HG02973 (cell line): ENCODE data around the gene HBM.
"Not testable (repeated sequence)": the region's sequence is repeated elsewhere in the genome, so short reads cannot be mapped to it uniquely, and the experiment has no call there.

Source experiments
- ATAC-seq: cut with Tn5 transposase; IDR thresholded peaks from one replicate; pipeline ENCODE4 v1.9.1; 2021; ENCODE audit warnings: moderate library complexity; ENCODE audit not compliant: unreplicated experiment

HBM gene

DNA sequence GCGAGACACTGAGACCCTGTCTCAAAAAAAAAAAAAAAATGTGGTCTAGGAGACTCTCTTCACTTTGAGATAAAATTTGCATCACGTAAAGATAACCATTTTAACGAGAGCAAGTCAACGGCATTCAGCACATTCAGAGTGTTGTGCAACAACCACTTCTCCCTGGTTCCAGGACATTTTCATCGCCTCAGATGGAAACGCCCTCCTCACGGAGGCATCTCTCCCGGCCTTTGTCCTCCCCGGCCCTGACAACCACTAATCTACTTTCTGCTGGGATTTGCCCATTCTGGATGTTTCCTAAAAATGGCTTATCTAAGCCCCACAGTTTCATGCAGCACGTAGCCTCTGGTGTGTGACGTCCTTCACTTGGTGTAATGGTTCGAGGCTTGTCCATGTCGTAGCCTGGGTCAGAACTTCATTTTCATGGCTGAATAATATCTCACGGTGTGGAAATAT is 21.0 kb upstream of the HBM start:
- ATAC-seq, result no peak

DNA sequence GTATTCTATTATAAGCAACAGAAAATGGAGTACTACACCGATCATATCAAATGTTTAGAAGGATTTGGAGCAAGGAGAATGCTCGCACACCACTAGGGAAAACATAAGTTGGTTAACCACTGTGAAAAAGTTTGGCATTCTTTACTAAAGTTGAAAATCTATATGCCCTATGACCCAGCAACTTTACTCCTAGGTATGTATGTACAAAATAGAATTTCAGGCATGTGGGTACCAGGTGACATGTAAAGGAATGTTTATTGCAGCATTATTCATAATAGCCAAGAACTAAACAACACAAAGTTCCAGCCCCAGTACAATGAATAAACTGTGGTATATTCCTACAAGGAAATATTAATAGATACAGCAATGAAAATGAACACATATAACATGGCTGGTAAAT is 19.1 kb upstream of the HBM start:
- no peak for ATAC-seq

DNA sequence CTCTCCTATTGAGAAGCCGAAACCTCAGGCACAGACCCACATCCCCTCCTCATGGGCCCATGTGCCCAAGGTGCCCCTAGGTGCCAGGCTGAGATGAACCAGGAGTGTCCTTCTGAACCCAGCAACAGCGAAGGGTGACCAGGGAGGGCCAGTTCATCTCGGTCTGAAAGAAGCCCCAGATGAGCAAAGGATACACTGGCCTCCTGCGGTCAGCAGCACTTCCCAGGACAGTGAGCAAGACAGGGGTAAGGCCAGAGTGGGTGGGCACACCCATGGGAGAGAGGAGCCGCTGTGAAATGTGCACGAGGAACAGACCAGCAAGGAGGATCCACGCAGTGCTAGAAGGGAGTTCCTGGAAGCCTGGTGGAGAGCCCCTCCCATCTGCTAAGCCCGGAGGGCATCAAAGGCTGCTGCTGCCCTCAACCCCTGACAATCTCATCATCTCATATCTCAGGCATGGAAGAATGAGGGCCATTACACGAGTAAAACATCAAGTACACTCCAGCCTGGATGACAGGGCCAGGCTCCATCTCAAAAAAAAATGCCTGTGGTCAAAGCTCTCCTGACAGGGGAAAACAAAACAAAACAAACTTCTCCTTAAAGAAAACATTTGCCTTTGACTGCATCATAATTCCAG is 16.6 kb upstream of the HBM start:
- no peak for ATAC-seq

GRCh38 chr16:152141-153128 is 13.3 kb upstream of the HBM start, which contains the start of gene HBZ:
TSS of gene HBZ (plus strand) at chr16:152644. CDS start at chr16:152910, 266 bp downstream.
- no peak for ATAC-seq

DNA sequence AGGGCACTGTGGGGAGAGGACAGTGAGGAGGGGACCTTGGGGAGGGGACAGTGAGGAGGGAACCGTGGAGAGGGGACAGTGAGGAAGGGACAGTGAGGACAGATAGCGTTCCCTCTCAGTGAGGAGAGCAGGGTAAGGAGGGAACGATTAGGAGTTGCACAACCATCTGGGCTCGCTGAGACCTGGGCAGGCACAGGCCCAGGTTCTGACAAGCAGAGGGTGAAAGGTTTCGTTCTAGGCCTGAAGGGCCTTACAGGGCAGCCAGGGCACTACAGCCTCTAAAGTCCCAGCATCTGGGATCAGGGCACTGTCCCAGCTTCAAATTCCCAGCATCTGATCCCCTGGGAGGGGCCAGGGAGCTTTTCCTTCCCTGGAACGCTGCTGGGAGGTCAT is 12.7 kb upstream of the HBM start:
- ATAC-seq, result not testable (repeated sequence)

DNA sequence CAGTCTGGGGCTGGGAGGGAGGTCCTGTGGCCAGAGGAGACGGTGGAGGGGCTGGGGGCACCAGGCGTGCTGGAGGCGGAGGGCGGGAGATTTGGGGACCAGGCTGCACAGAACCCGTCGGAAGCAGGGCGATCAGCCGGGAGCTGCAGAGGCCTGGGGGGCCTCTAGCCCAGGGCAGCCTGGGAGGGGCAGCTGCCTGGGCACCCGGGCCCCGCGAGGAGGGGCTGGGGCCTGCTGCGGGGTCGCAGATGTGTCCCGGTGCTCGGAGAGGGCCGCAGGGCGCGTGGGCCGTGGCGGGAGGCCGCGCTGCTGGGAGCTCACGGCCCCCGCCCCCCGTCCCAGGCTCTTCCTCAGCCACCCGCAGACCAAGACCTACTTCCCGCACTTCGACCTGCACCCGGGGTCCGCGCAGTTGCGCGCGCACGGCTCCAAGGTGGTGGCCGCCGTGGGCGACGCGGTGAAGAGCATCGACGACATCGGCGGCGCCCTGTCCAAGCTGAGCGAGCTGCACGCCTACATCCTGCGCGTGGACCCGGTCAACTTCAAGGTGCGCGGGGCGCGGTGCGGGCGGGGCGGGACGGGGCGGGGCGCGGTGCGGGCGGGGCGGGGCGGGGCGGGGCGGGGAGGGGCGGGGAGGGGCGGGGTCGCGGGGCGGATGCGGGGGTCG is 12.1 kb upstream of the HBM start:
- ATAC-seq, result not testable (repeated sequence)

DNA sequence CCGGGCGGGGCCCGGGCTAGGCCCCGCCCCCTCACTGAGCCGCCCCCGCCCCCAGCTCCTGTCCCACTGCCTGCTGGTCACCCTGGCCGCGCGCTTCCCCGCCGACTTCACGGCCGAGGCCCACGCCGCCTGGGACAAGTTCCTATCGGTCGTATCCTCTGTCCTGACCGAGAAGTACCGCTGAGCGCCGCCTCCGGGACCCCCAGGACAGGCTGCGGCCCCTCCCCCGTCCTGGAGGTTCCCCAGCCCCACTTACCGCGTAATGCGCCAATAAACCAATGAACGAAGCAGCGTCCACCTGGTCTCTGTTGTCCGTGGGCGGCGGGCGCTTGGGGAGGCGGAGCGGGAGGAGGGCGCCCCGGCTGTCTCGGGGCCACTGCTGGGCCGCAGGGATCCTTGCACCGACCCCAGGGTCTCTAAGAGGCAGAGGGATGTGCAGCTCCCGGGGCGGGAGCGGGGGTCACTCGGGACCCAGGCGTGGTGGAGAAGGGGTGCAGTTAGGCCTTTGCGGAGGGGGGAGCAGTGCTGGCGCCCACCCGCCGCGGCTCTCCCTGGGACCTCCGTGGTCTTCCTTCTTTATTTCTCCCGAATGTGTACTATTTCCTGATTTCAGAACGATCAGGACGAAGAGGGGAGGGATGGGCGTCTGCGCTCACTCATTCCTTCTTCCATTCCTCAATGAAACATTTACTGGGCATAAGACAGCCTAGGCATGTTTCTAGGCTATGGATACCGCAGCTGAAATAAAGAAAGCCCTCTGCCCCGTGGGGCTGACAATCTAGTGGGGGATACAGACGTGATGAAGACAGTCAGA is 11.4 kb upstream of the HBM start:
- ATAC-seq, result no peak

- ATAC-seq, result no peak
These were observed 10.8 kb upstream of the HBM start for GRCh38 chr16:155031-155398.

DNA sequence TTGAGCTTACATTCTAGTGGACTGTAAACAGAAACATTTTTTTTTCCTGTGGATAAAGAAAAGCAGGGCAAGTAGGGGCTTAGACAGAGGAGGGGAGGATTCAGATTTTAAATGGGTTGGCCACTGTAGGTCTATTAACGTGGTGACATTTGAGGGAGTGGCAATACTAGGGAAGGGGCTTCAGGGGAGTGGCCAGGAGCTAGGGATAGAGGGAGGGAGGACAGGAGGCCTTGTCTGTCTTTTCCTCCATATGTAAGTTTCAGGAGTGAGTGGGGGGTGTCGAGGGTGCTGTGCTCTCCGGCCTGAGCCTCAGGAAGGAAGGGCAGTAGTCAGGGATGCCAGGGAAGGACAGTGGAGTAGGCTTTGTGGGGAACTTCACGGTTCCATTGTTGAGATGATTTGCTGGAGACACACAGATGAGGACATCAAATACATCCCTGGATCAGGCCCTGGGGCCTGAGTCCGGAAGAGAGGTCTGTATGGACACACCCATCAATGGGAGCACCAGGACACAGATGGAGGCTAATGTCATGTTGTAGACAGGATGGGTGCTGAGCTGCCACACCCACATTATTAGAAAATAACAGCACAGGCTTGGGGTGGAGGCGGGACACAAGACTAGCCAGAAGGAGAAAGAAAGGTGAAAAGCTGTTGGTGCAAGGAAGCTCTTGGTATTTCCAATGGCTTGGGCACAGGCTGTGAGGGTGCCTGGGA is 6.5 kb upstream of the HBM start:
- no peak for ATAC-seq

GRCh38 chr16:160242-160641 is 5.5 kb upstream of the HBM start:
- ATAC-seq, result not testable (repeated sequence)

DNA sequence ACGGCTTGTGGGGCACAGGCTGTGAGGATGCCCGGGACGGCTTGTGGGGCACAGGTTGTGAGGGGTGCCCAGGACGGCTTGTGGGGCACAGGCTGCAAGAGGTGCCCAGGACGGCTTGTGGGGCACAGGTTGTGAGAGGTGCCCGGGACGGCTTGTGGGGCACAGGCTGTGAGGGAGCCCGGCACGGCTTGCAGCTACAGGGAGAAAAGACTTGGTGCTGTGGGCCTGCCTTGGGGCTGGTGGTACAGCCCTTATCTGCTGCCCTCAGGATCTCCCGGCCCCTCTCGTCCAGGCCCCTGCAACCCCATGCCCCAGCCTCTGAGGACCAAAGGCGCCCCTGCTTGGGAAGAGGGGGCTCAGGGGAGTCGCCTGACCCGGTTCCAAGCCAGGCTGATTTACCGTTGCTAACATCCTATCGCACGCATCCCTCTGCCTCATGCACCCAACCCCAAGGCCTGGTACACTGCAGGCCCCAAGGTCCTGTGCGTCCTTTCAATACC is 5.0 kb upstream of the HBM start:
- no peak for ATAC-seq

DNA sequence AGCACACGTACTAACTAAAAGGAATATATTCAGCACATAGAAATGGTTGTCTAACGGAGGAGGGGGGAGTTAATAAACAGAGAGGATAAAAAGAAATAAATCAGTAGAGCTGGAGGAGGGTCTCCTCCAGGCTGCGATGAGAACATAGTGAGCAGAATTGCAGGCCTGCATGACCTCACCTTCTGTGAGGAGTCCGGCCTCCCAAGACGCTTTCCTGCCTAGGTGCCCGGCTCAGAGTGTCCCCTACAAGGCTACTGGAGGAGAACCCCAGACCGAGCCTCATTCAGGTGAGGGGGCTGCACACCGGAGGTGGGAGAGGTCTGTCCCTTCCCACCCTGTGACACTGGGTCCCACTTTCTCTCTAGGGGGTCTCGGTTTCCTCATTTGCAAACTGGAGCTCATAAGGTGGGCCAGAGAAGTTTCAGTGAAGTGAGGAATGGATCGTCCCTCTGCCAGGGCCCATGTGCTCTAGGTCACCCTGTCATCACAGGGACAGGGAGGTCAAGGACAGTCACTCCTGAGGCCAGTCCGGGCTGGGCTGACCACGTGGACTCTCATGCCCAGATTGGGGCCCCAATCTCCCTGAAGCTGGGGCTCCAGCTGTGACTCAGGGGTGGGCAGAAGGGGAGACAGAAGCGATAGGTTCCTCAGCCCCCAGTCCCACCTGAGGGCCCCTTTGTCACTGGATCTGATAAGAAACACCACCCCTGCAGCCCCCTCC is 3.3 kb upstream of the HBM start:
- no peak for ATAC-seq

GRCh38 chr16:163139-163538 is 2.6 kb upstream of the HBM start:
- not testable (repeated sequence) for ATAC-seq

DNA sequence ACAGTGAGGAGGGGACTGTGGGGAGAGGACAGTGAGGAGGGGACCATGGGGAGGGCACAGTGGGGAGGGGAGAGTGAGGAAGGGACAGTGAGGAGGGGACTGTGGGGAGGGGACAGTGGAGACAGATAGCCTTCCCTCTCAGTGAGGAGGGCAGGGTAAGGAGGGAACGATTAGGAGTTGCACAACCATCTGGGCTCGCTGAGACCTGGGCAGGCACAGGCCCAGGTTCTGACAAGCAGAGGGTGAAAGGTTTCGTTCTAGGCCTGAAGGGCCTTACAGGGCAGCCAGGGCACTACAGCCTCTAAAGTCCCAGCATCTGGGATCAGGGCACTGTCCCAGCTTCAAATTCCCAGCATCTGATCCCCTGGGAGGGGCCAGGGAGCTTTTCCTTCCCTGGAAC is 2.1 kb upstream of the HBM start:
- ATAC-seq, result not testable (repeated sequence)

DNA sequence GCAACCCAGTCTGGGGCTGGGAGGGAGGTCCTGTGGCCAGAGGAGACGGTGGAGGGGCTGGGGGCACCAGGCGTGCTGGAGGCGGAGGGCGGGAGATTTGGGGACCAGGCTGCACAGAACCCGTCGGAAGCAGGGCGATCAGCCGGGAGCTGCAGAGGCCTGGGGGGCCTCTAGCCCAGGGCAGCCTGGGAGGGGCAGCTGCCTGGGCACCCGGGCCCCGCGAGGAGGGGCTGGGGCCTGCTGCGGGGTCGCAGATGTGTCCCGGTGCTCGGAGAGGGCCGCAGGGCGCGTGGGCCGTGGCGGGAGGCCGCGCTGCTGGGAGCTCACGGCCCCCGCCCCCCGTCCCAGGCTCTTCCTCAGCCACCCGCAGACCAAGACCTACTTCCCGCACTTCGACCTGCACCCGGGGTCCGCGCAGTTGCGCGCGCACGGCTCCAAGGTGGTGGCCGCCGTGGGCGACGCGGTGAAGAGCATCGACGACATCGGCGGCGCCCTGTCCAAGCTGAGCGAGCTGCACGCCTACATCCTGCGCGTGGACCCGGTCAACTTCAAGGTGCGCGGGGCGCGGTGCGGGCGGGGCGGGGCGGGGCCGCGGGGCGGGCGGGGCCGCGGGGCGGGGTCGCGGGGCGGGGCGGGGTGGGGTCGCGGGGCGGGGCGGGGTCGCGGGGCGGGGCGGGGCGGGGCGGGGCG is 1.5 kb upstream of the HBM start:
- not testable (repeated sequence) for ATAC-seq

DNA sequence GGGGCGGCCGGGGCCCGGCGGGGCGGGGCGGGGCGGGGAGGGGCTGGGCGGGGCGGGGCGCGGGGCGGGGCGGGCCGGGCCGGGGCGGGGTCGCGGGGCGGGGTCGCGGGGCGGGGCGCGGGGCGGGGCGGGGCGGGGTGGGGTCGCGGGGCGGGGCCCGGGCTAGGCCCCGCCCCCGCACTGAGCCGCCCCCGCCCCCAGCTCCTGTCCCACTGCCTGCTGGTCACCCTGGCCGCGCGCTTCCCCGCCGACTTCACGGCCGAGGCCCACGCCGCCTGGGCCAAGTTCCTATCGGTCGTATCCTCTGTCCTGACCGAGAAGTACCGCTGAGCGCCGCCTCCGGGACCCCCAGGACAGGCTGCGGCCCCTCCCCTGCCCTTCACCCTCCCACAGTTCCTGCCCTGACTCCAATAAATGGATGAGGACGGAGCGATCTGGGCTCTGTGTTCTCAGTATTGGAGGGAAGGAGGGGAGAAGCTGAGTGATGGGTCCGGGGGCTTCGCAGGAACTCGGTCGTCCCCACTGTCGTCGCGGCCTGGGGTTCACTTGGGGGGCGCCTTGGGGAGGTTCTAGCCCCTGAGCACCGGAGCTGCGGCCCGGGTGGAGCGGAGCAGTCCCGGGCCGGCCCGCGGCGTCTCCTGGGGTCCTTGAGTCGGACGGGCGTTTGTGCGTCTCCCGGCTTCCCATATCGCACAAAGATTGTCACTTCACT is 795 bp upstream of the HBM start:
- no peak for ATAC-seq

DNA sequence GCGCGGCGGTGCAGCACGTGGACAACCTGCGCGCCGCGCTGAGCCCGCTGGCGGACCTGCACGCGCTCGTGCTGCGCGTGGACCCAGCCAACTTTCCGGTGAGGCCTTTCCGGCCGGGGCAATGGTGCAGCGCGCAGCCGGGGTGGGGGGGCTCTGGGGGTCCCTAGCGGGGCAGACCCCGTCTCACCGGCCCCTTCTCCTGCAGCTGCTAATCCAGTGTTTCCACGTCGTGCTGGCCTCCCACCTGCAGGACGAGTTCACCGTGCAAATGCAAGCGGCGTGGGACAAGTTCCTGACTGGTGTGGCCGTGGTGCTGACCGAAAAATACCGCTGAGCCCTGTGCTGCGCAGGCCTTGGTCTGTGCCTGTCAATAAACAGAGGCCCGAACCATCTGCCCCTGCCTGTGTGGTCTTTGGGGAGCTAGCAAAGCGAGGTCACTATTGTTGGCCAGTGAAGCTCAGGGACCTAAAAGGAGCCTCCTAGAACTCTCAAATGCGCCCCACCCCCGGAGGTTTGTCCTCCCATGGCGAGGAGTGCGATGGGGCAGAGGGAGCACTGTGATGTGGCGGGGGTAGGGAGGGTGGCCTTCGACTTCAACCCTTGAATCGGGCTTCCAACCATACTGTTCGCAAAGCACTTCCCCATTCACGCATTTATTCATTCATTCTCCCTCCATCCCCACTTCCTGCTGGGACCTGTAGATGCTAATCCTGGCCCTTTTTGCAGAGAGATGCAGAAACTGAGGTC is 770 bp downstream of the HBM start:
- ATAC-seq, result no peak
